Gastroesophageal sphincter (tissue), 3 donors: ENCODE data around the gene FCMR.

Experiments used
- POLR2A ChIP-seq, 2 donors: fragments of 450-650 bp; IDR thresholded peaks; one replicate each; pipeline ENCODE4 v1.6.1; 2017; ENCODE audit warnings: antibody characterized with exemption in 2 of 2, mild to moderate bottlenecking in 2 of 2, moderate library complexity in 1 of 2
- POLR2AphosphoS5 ChIP-seq: sonication (generic); formaldehyde crosslinking; IDR thresholded peaks from one replicate; pipeline ENCODE4 v1.6.1; 2017; ENCODE audit warnings: antibody characterized with exemption
- TF ChIP-seq, protein P1 (sequence below), 4 experiments: fragments of 200-600 bp in 2 of 4; fragments of 450-650 bp in 2 of 4; sonication (generic) in 1 of 4; IDR thresholded peaks; one replicate each; pipeline ENCODE4 v1.5.1; 2017 to 2019; ENCODE audit warnings: antibody characterized with exemption in 4 of 4, mild to moderate bottlenecking in 2 of 4, moderate library complexity in 2 of 4

GRCh38 chr1:206953626-206954025, 31.9 kb upstream of the FCMR start:
- TF ChIP-seq, protein P1, sequence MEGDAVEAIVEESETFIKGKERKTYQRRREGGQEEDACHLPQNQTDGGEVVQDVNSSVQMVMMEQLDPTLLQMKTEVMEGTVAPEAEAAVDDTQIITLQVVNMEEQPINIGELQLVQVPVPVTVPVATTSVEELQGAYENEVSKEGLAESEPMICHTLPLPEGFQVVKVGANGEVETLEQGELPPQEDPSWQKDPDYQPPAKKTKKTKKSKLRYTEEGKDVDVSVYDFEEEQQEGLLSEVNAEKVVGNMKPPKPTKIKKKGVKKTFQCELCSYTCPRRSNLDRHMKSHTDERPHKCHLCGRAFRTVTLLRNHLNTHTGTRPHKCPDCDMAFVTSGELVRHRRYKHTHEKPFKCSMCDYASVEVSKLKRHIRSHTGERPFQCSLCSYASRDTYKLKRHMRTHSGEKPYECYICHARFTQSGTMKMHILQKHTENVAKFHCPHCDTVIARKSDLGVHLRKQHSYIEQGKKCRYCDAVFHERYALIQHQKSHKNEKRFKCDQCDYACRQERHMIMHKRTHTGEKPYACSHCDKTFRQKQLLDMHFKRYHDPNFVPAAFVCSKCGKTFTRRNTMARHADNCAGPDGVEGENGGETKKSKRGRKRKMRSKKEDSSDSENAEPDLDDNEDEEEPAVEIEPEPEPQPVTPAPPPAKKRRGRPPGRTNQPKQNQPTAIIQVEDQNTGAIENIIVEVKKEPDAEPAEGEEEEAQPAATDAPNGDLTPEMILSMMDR (IDR thresholded peaks at IDR 0.05) = no peak
- TF ChIP-seq POLR2A (IDR thresholded peaks at IDR 0.05) = no peak
- no peak for TF ChIP-seq POLR2AphosphoS5
